Endothelial cell of hepatic sinusoid (primary cell): Measurements from ENCODE around the gene CETP.

Experiments
- in situ Hi-C: cut with HindIII; loops from 2 replicates; pipeline ENCODE4 v1.10.0; 2017; ENCODE audit warnings: low sequenced_read_pairs

Gene CETP, protein sequence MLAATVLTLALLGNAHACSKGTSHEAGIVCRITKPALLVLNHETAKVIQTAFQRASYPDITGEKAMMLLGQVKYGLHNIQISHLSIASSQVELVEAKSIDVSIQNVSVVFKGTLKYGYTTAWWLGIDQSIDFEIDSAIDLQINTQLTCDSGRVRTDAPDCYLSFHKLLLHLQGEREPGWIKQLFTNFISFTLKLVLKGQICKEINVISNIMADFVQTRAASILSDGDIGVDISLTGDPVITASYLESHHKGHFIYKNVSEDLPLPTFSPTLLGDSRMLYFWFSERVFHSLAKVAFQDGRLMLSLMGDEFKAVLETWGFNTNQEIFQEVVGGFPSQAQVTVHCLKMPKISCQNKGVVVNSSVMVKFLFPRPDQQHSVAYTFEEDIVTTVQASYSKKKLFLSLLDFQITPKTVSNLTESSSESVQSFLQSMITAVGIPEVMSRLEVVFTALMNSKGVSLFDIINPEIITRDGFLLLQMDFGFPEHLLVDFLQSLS

DNA sequence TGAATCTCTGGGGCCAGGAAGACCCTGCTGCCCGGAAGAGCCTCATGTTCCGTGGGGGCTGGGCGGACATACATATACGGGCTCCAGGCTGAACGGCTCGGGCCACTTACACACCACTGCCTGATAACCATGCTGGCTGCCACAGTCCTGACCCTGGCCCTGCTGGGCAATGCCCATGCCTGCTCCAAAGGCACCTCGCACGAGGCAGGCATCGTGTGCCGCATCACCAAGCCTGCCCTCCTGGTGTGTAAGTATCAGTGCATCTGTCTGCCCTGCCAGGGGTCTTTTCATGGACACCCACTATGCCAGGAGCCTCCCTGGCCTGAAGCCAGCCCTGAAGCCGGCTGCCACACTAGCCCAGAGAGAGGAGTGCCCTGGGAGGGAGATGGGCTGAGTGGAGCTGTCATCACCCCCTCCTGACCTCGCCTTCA is at the start of gene CETP:
Gene CETP (plus strand): TSS at position 100 of the 431 bp plus-strand sequence. CDS start 30 bp downstream, at position 130.
- in situ Hi-C loops: loop anchor here (25.0 kb wide), 1 partner anchor 200 kb away; no protein-coding TSS in a partner anchor

DNA sequence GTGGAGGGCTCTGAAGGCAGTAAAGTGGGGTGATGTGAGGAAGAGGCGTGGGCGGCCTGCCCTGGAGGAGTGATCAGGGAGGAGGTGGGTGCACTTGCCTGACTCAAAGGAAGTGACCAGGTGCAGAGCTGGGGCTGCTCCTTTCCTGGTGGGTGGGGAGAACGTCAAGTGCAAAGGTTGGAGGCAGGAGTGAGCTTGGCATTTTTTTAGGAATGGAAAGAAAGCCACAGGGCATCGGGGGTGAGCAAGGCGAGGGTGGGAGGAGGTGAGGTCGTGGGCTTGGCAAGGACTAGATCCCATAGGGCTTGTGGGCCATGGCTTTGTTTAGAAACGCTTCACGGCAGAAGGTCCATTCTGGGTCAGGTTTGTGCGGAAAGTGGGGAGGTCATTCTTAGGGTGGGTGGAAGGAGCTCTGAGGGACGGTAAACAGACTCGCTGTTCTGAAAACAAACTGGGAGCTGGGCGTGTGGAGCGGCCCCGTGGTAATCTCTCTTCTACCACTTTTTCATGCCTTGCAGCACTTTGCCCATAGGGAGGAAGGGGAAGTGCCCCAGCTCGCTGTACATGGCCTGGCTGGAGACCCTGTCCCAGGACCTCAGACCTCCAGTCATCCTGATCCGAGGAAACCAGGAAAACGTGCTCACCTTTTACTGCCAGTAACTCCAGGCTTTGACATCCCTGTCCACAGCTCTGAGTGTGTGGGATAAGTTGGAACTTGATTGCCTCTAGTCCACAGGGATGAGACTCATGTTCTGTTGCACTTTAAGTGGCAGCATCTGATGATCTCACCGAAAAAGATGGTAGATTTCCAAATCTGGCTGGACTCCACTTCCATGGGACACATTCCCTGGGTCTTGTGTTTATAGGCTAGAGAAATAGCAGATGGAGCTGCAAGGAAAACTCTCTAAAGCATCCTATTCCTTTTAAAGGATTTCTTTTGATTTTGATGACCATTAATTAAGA is 48.7 kb upstream of the CETP start:
- in situ Hi-C loops: no loop called here

DNA sequence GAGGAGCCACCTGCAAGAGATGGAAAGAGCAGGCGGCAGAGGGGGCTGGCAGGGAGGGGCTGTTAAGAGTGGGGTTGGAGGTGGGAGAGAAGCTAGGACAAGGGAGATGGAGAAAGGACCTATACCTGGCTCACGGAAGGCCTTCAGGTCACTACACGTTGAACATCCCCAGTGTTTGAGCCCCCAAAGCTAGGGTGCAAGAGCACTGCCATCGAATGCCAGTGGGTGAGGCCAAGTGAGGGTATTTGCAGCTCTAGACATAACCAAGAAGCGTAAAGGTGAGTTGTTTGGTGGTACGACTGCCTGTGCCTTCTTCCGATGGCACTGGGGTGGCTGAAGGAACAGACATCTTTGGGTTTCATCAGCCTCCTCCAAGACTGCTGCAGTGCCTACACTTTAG is 46.9 kb upstream of the CETP start:
- in situ Hi-C loops: no loop called here

DNA sequence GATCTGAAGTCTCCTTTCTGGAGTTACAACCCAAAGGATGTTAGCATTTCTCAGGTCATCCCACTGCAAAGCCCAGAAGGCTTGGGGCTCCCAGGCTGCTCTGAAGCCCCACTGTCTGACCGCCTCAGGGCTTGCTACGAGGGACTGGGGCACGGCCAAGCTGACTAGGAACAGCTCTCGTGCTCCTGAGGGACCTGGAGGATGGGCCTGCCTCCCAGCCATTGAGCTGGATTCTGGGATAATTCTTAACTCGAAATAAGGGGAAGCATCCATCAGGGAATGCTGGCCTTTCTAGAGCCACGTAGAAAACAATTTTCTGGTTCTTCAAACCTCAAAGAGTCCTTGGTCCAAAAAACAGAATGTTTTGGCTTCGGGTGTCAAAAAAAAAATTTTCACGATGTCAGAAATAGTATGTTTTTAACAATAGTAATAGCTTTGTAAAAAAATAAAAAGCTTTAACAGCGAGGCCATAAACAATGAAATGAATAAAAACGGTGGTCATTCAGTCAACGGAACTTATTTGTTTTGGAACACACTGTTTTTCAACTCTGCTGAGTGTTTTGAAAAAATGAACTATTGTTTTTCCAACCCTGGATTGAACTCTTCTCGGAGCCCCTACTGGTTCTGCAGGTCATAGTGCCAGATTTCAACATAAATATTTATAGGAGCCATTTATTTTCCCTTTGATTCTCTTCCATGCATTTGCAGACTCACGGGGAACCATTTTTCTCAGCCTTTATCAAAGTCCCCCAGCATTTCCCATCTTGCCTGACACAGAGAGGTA is 46.2 kb upstream of the CETP start:
- in situ Hi-C loops: no loop called here

DNA sequence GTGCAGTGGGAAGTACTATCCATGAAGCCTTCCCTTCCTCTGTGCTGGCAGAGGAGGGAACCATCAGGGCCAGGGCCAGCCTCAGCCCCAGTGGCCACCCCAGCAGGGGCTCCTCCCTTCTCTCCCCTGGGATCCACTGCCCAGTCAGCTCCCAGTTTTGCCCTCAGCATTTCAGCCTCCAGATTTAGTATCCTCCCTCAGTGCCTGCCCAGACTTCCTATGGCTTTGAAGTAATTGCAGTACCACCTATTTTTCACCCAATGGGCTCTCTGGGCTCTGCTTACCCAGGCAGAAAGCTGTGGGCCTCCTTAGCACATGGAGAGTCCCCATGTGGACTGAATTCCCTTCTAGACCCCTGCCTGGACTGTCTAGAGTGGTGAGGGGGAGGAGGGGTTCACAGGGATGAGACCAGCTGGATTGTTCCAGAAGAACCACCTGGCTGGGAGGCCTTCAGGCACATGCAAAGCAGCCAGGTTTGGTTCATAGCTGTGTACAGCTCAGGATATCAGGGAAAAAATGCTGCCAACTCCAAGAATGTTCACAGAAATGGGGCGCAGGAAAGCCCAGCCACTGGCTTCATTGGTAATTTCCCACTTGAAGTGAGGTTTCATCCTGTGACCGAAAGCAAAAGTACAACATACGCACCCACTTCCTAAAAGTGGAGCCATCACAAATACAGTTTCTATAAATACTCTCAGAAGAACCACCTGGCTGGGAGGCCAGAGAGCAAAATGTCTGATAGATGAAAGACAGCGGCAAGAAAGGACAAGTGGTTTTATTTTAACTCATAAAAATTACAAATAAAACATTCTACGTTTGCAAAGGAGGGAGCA is 45.0 kb upstream of the CETP start:
- in situ Hi-C loops: no loop called here

DNA sequence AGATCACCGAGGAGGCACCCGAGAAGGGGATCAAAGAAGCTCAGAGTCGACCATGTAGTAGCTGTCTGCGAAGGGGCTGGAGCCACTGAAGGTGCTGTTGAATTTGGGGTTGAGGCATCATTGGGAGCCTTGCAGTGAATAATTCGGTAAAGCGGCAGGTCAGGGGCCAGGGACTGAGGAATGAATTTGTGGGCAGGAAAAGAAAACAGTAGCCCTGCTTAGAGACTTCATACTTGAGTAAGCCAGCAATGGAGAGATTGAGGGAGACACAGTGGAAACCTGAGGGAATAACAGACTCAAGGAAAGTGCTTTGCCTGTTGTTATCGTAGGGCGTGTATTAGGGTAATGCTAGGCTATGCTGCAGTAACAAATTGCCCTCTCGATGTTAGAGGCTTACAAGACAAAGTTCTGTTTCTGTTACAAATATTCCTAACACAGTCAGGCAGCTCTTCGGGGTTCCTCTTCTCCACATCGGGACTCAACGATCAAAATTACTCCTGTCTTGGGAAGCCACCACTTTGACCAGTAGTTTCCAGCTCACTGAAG is 43.2 kb upstream of the CETP start:
- in situ Hi-C loops: no loop called here

DNA sequence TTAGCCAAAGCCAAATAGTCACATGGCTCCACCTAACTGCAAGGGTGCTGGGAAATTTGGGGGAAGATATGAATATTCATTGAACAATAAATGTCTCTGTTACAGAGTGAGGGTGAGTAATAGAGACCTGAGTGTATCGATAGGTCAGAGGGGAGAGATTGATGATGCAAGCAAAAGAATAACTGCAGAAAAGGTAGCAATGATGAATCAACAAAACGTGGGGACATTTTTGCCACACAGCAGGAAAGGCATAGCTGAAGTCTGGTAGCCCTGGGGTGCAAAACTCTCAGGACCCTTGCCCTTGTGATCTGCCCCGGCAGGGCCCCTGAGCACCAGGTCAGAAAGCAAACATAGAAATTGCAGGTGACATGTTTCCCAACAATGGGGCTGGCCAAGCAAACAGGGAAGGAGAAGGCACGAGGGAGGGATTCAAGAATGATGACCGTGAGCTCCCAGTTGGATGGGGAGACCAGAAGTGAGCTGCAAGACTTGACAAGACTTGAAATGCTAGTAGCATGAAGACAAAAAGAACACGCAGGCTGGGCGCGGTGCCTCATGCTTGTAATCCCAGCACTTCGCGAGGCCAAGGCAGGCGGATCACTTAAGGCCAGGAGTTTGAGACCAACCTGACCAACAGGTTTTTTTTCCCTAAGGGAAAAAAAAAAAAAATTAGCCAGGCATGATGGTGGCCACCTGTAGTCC is 42.5 kb upstream of the CETP start:
- in situ Hi-C loops: no loop called here

DNA sequence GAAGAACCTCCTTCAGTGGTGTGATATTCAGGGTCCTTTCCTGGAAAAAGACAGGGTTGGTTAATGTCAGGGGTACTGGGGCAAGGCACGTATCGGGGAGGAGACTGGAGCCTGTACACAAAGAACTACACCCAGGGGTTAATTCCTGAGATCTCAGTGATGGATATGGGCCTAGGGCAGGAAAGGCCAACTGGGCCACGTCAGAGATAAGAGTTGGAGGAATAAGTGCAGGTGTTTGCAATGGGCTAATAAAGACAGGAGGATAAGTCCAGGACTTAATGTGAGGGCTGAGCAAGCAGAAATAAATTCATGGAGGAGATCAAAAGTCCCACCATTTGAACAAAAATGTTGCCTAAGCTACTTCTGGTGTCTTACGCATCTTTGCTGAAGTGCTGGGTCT is 40.2 kb upstream of the CETP start:
- in situ Hi-C loops: no loop called here

DNA sequence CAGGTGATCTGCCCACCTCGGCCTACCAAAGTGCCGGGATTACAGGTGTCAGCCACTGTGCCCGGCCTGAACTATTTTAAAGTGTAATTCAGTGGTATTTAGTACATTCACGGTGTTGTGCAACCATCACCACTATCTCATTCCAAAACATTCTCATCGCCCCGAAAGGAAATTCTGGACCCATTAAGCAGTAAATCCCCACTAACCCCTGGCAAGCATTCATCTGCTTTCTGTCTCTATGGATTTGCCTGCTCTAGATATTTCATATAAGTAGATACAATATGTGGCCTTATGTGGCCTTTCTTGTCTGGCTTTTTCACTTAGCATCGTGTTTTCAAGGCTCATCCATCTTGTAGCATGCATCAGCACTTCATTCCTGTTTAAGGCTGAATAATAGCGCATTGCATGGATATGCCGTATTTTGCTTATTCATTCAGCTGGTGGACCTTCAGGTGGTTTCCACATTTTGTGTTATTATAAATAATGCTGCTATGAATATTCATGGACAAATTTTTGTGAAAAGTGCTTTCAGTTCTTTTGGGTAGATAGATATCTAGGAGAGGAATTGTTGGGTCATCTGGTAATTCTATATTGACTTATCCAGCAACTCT is 38.2 kb upstream of the CETP start:
- in situ Hi-C loops: no loop called here

DNA sequence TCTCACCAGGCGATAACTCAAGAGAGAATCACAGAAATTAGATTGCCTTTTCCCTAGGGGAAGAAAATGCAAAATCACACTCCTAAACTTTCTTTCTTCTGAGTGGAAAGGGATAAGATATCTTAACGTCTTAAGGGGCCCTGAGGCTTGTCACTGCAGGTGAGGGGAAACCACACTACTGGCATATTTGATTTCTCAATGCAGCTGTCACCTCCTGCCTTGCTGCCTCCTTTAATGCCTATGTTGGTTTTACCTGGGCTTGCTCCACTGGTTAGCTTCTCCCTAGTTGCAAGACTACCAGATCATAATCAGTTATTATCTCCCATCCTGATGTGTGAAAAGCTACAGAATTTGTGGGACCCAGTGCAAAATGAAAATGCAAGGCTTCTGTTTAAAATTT is 34.3 kb upstream of the CETP start:
- in situ Hi-C loops: no loop called here

DNA sequence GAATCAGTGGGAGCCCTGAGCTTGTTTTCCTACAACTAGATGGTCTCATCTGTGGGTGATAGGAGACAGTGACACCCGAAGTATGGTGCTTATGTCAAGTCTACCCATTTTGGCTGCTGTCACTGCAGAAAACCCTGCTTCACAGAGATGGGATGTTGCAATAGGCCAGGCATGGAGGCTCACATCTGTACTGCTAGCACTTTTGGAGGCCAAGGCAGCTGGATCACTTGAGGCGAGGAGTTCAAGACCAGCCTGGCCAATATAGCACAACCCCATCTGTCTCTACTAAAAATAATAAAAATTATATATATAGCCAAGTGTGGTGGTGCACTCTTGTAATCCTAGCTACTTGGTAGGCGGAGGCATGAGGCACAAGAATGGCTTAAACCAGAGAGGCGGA is 32.1 kb upstream of the CETP start:
- in situ Hi-C loops: no loop called here

DNA sequence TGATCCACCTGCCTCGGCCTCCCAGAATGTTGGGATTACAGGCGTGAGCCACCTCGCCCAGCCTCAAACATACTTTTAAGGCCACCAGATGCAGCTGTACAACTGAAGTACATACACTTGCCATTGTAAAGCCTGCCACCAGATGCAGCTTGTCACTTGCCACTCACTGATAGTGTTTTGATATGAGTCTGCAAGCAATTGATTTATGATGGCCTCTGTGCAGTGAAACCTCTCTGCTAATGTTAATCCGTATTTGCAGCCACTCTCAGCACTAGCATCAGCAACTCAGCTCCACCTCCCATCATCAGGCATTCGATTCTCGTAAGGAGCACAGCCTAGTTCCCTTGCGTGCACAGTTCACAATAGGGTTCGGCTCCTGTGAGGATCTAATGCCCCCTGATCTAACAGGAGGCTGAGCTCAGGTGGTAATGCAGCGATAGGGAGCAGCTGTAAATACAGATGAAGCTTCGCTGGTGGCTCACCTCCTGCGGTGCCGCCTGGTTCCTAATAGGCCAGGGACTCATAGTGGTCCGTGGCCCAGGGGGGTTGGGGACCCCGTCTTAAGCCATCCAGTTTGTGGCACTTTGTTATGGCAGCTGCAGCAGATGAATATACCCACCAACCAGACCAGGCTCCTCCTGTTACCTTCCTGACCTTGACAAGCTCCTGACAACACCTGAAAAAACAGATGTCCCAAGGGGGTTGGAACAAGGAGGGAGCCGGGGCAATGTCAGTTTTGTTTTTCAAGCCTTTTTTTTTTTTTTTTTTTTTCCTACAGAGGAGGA is 31.1 kb upstream of the CETP start:
- in situ Hi-C loops: no loop called here

DNA sequence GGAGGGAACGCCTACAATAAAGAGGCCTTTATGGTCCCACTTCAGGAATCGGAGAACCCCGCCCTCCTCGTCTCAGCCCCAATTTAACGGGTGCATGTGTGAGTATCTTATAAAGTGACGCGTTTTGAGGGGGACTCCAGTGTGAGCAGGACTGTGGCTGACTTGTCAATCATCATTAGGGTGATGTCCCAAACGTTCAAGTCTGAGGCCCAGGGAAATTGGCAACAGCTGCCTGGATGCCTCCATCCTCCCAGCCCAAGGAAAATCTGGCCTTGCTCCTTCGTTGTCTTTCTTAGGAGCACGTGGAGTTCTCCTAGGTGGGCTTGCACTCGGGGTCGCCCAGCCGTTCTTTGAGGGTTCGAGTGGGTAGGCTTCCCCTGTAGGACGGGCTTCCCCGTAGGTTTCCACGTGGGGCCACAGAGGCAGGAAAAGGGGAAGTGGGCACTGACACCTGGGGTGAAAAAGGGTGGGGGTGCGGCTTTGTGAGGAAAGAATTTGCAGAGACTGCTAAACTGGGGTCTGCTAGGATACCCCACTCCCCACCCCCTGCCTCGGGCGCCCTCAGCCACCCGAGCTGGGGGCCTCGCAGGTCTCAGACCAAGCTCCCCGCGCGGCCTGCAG is 30.4 kb upstream of the CETP start:
- in situ Hi-C loops: no loop called here

DNA sequence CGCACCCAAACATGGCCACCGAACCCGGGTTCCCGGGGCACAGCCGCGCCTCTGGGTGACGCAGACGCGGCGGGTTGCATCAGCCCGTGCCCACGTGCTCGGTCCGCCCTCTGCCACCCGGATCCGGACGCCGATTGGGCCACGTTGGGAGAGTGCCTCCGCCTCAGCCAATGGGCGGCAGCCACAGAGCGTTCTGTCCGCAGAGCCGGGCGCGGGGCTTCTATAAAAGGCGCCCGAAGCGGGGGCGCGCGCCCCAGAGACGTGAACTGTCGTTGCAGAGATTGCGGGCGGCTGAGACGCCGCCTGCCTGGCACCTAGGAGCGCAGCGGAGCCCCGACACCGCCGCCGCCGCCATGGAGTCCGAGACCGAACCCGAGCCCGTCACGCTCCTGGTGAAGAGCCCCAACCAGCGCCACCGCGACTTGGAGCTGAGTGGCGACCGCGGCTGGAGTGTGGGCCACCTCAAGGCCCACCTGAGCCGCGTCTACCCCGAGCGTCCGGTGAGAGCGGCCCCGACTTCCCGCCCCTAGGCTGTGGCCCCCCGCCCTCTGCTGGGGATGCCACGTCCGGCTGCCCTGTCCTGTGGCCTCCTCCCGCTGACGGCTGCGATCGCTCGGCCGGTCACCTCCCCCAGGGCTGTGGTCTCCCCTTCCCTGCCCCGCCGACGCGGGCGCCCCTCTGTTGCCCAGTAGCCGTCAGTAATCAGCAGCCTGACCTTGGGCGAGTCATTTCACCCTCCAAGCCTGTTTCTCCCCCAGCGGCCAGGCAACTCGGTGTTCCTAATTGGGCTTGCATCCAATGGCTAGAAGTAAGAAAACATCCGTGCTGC is 29.6 kb upstream of the CETP start, which contains the start of gene HERPUD1:
Gene HERPUD1 (plus strand): TSS at position 251 of the 829 bp plus-strand sequence. CDS start 103 bp downstream, at position 354.
- in situ Hi-C loops: no loop called here

DNA sequence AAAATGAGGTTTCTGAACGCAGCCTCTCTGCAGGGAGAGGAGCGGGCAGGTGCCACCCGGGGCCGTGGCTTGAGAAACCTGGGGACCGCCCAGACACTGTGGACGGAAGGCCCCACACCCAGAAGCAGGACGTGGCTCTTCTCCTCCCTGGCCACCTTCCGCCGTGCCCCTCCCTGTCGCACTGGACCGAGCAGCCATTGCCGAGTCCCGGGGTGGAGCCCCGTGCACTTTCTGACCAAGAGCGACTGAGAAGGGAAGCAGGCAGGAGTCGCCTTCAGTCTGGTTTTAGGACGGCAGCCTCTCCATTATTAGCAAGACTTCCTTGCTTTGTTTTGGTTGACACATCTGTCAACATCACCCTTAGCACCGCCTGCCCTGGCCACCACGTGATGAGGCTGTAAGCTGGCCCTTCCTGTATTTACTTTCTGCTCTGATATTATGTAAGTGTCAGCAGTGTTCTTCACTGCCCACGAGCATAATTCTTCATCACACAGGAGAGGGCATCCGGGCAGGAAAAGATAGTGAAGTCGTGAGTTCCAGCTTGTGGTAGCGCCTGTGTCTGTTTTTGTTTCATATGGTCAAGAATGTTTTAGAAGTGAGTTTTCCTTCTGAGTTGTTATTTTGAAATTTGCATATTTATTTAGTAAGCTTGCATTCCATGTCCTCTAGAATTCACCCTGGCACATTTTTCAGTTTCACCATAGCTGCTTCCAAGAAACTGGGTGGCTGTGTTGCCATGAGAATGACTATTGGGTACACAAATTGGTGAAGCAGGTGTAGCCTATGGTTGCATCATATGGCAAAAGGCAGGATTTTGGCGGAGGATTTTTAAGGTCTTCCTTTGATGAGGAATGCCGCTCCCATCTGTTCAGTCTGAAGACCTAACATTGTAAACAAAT is 28.8 kb upstream of the CETP start:
- in situ Hi-C loops: no loop called here
